Measurements from ENCODE around the gene DIP2C. TPM values are rescaled to one million over a fixed set of nuclear protein-coding genes. Genes with fewer than 3 reads are reported as not detected.

DIP2C gene
- total and polyA plus RNA-seq, 2 donors from 2014 or later, result 6.2 to 22.6 TPM

DNA sequence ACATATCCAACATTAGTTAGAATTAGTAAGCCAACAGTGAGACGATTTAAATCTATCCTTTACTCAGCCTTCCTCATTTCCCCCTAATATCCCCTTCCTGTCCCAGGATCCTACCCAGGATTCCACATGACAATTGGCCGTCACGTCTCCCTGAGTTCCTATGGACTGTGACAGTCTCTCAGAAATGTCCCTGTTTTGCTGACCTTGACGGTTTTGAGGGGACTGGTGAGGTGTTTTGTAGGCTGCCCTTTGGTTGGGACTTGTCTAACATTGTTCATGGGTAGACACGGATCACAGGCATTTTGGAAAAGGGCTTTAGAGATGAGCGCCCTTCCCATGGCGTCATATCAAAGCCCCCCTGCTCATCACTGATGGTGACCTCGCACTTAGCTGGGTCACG lies 391.4 kb downstream of the DIP2C start:
- H3K27me3 ChIP-seq (ENCODE audit: control insufficient read depth, insufficient read depth, low read length), result no peaks in the 10 kb centered on the region
- no peak for FAIRE-seq
- H3K9me3 ChIP-seq (ENCODE audit: control insufficient read depth in 2 of 3, insufficient read depth in 1 of 3, low read length in 3 of 3), result no peaks in the 10 kb centered on the region
- intact Hi-C loops (cut with DNase I), result no loop called here
- no peak overlapping the region for H3K9ac ChIP-seq (ENCODE audit: low read length in 3 of 3)
- TF ChIP-seq, protein P1, sequence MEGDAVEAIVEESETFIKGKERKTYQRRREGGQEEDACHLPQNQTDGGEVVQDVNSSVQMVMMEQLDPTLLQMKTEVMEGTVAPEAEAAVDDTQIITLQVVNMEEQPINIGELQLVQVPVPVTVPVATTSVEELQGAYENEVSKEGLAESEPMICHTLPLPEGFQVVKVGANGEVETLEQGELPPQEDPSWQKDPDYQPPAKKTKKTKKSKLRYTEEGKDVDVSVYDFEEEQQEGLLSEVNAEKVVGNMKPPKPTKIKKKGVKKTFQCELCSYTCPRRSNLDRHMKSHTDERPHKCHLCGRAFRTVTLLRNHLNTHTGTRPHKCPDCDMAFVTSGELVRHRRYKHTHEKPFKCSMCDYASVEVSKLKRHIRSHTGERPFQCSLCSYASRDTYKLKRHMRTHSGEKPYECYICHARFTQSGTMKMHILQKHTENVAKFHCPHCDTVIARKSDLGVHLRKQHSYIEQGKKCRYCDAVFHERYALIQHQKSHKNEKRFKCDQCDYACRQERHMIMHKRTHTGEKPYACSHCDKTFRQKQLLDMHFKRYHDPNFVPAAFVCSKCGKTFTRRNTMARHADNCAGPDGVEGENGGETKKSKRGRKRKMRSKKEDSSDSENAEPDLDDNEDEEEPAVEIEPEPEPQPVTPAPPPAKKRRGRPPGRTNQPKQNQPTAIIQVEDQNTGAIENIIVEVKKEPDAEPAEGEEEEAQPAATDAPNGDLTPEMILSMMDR (IDR thresholded peaks at IDR 0.05; ENCODE audit: borderline replicate concordance, extremely low read depth, insufficient read depth), result no peak
- H3K4me1 ChIP-seq (ENCODE audit: control insufficient read depth in 2 of 3, insufficient read depth in 2 of 3, low read depth in 1 of 3, low read length in 3 of 3), result no peaks in the 10 kb centered on the region
- peaks cover 3 to 19% (median 8%) of the 10 kb centered on the region in 3 donors for H3K36me3 ChIP-seq (ENCODE audit: control insufficient read depth in 2 of 3, insufficient read depth in 3 of 3, low read length in 3 of 3)
- no peak overlapping the region for H3K27ac ChIP-seq (ENCODE audit: low read depth in 2 of 2, low read length in 2 of 2)
- no peak overlapping the region for H3K4me3 ChIP-seq (ENCODE audit: low read length in 3 of 3)
- peak in 1 of 5 donors; percentile 41 for DNase-seq

DNA sequence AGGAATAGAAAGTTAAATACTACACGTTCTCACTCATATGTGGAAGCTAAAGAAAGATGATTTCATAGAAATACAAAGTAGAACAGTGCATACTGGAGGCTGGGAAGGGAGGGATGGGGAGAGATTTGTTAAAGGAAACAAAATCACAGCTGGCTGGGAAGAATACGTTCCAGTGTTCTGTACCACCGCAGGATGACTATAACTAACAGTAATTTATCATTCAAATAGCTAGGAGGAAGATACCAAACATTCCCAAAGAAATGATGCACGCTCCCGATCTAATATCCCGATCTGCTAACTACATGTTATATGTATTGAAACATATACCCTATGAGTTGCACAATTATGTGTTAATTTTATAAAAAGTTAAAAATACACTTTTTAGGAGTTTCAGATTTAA lies 391.9 kb downstream of the DIP2C start:
- intact Hi-C loops (cut with DNase I), result no loop called here
- H3K36me3 ChIP-seq (ENCODE audit: control insufficient read depth in 2 of 3, insufficient read depth in 3 of 3, low read length in 3 of 3), result peaks cover 0 to 16% (median 4%) of the 10 kb centered on the region in 3 donors
- no peak overlapping the region for H3K27ac ChIP-seq (ENCODE audit: low read depth in 2 of 2, low read length in 2 of 2)
- H3K9me3 ChIP-seq (ENCODE audit: control insufficient read depth in 2 of 3, insufficient read depth in 1 of 3, low read length in 3 of 3), result no peaks in the 10 kb centered on the region
- H3K4me3 ChIP-seq (ENCODE audit: low read length in 3 of 3), result no peak overlapping the region
- FAIRE-seq (no peak), DNase-seq (no peak)
- H3K4me1 ChIP-seq (ENCODE audit: control insufficient read depth in 2 of 3, insufficient read depth in 2 of 3, low read depth in 1 of 3, low read length in 3 of 3), result no peaks in the 10 kb centered on the region
- H3K9ac ChIP-seq (ENCODE audit: low read length in 3 of 3), result no peak overlapping the region
- TF ChIP-seq, protein P1 (IDR thresholded peaks at IDR 0.05; ENCODE audit: borderline replicate concordance, extremely low read depth, insufficient read depth), result no peak
- H3K27me3 ChIP-seq (ENCODE audit: control insufficient read depth, insufficient read depth, low read length), result no peaks in the 10 kb centered on the region

DNA sequence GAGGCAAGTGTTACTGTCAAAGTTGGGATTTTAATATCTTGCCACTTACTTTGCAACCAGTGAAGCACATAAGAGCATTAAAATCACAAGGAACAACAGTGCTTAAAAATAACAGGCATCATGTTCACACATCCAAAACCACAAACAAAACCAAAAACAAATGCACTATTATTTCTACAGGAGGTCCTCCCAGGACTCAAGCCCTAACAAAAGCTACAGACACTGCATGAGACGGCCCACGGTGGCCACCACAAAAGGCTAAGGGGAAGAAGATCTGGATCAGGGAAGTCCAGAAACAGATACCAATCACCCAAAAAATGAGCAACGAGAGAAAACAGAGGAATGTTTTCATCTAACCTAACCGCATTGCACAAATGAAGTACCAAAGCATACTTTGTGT lies 395.8 kb downstream of the DIP2C start:
- H3K27ac ChIP-seq (ENCODE audit: low read depth in 2 of 2, low read length in 2 of 2), result no peak overlapping the region
- FAIRE-seq (no peak), DNase-seq (no peak)
- H3K27me3 ChIP-seq (ENCODE audit: control insufficient read depth, insufficient read depth, low read length), result no peaks in the 10 kb centered on the region
- H3K36me3 ChIP-seq (ENCODE audit: control insufficient read depth in 2 of 3, insufficient read depth in 3 of 3, low read length in 3 of 3), result peaks cover 3 to 11% (median 6%) of the 10 kb centered on the region in 3 donors
- no peaks in the 10 kb centered on the region for H3K9me3 ChIP-seq (ENCODE audit: control insufficient read depth in 2 of 3, insufficient read depth in 1 of 3, low read length in 3 of 3)
- H3K9ac ChIP-seq (ENCODE audit: low read length in 3 of 3), result no peak overlapping the region
- TF ChIP-seq, protein P1 (IDR thresholded peaks at IDR 0.05; ENCODE audit: borderline replicate concordance, extremely low read depth, insufficient read depth), result no peak
- H3K4me1 ChIP-seq (ENCODE audit: control insufficient read depth in 2 of 3, insufficient read depth in 2 of 3, low read depth in 1 of 3, low read length in 3 of 3), result peaks cover 0 to 2% (median 0%) of the 10 kb centered on the region in 3 donors
- intact Hi-C loops (cut with DNase I), result no loop called here
- no peak overlapping the region for H3K4me3 ChIP-seq (ENCODE audit: low read length in 3 of 3)

Measured in kidney (tissue), 14 donors.